ENCODE data around the gene ATP1A1. TPM values are rescaled to one million over a fixed set of nuclear protein-coding genes. Genes with fewer than 3 reads are reported as not detected.

The ATP1A1 gene
- total RNA-seq, 1 donor, result 122 TPM

- Histone ChIP-seq H3K9me3 (ENCODE audit: low read depth, low read length) (no peaks in the 10 kb centered on the region), H3K27ac (ENCODE audit: low read depth, low read length) (no peak overlapping the region), H3K4me3 (ENCODE audit: insufficient read depth, low read length) (no peak overlapping the region), H3K4me1 (ENCODE audit: insufficient read depth, low read length) (no peaks in the 10 kb centered on the region), H3K27me3 (ENCODE audit: insufficient read depth, low read length) (no peaks in the 10 kb centered on the region), H3K36me3 (ENCODE audit: insufficient read depth, low read length) (peaks cover 98% of the 10 kb centered on the region), H3K79me2 (ENCODE audit: insufficient read depth, low read length) (no peaks in the 10 kb centered on the region), H4K20me1 (ENCODE audit: insufficient read depth, low read length) (peaks cover 4% of the 10 kb centered on the region), H3K4me2 (ENCODE audit: insufficient read depth, low read length) (no peak overlapping the region), H2AFZ (ENCODE audit: low read length) (no peak overlapping the region)
- DNase-seq (ENCODE audit: insufficient read length, low spot score, missing footprints), result no peak
- TF ChIP-seq CTCF (IDR thresholded peaks at IDR 0.05; ENCODE audit: extremely low read depth, low read depth, low read length), result no peak
These were observed 28.7 kb downstream of the ATP1A1 start for GRCh38 chr1:116401646-116402176.

DNA sequence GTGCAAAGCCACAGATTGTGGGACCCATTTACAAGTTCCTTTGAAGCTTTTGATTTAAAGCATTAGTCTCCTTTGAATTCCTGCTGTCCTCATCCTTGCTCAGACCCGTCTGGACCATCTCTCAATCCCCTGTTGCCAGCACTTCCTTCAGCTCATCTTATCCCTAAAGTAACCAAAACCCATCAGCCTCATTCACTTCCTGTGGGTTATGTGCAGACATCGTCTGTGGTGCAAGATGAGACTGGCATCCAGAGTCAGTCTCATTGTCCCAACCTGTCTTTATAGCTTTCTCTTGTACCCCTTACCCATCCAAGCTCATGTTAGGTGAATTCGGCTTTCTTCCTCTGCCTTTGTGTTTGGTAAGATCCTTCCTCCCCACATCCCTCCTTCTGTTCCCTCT lies 29.3 kb downstream of the ATP1A1 start:
- Histone ChIP-seq H3K9me3 (ENCODE audit: low read depth, low read length) (no peaks in the 10 kb centered on the region), H3K4me1 (ENCODE audit: insufficient read depth, low read length) (no peaks in the 10 kb centered on the region), H3K79me2 (ENCODE audit: insufficient read depth, low read length) (no peaks in the 10 kb centered on the region), H4K20me1 (ENCODE audit: insufficient read depth, low read length) (peaks cover 4% of the 10 kb centered on the region), H3K27me3 (ENCODE audit: insufficient read depth, low read length) (no peaks in the 10 kb centered on the region), H3K4me3 (ENCODE audit: insufficient read depth, low read length) (no peak overlapping the region), H3K4me2 (ENCODE audit: insufficient read depth, low read length) (no peak overlapping the region), H3K36me3 (ENCODE audit: insufficient read depth, low read length) (peaks cover 95% of the 10 kb centered on the region), H3K27ac (ENCODE audit: low read depth, low read length) (no peak overlapping the region), H2AFZ (ENCODE audit: low read length) (no peak overlapping the region)
- TF ChIP-seq CTCF (IDR thresholded peaks at IDR 0.05; ENCODE audit: extremely low read depth, low read depth, low read length), result no peak
- no peak for DNase-seq (ENCODE audit: insufficient read length, low spot score, missing footprints)

- no peaks in the 10 kb centered on the region for H3K9me3 ChIP-seq (ENCODE audit: low read depth, low read length)
- no peak overlapping the region for H3K4me3 ChIP-seq (ENCODE audit: insufficient read depth, low read length)
- H3K36me3 ChIP-seq (ENCODE audit: insufficient read depth, low read length), result peaks cover 89% of the 10 kb centered on the region
- no peaks in the 10 kb centered on the region for H3K79me2 ChIP-seq (ENCODE audit: insufficient read depth, low read length)
- no peak overlapping the region for H3K4me2 ChIP-seq (ENCODE audit: insufficient read depth, low read length)
- TF ChIP-seq CTCF (IDR thresholded peaks at IDR 0.05; ENCODE audit: extremely low read depth, low read depth, low read length), result no peak
- peaks cover 4% of the 10 kb centered on the region for H4K20me1 ChIP-seq (ENCODE audit: insufficient read depth, low read length)
- H2AFZ ChIP-seq (ENCODE audit: low read length), result no peak overlapping the region
- no peaks in the 10 kb centered on the region for H3K27me3 ChIP-seq (ENCODE audit: insufficient read depth, low read length)
- DNase-seq (ENCODE audit: insufficient read length, low spot score, missing footprints), result peak; percentile 65
- H3K4me1 ChIP-seq (ENCODE audit: insufficient read depth, low read length), result no peaks in the 10 kb centered on the region
- H3K27ac ChIP-seq (ENCODE audit: low read depth, low read length), result no peak overlapping the region
These were observed 30.6 kb downstream of the ATP1A1 start for GRCh38 chr1:116403496-116404136.

DNA sequence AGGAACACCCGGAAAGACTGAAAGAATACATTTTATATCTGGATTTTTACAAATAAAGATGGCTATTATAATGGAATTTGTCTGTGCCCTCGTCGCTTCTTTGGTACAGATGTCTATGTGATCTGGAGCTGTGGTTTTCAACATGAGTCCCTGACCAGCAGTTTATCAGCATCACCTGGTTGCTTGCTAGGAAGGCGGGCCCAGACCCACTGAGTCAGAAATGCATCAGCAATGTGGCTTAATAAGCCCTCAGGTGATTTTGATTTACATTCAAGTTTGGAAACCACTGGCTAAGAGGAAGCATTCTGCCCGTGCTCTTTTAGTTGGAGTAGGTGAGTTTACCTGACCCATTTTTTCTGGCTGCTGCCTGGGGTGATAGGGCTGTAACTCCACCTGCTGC lies 31.7 kb downstream of the ATP1A1 start:
- Histone ChIP-seq H3K36me3 (ENCODE audit: insufficient read depth, low read length) (peaks cover 78% of the 10 kb centered on the region), H3K4me2 (ENCODE audit: insufficient read depth, low read length) (no peak overlapping the region), H3K9me3 (ENCODE audit: low read depth, low read length) (no peaks in the 10 kb centered on the region), H3K79me2 (ENCODE audit: insufficient read depth, low read length) (no peaks in the 10 kb centered on the region), H3K4me3 (ENCODE audit: insufficient read depth, low read length) (no peak overlapping the region), H3K4me1 (ENCODE audit: insufficient read depth, low read length) (no peaks in the 10 kb centered on the region), H3K27ac (ENCODE audit: low read depth, low read length) (no peak overlapping the region), H2AFZ (ENCODE audit: low read length) (no peak overlapping the region), H4K20me1 (ENCODE audit: insufficient read depth, low read length) (peaks cover 4% of the 10 kb centered on the region), H3K27me3 (ENCODE audit: insufficient read depth, low read length) (no peaks in the 10 kb centered on the region)
- TF ChIP-seq CTCF (IDR thresholded peaks at IDR 0.05; ENCODE audit: extremely low read depth, low read depth, low read length), result no peak
- no peak for DNase-seq (ENCODE audit: insufficient read length, low spot score, missing footprints)

All from osteoblast (primary cell).